Gastroesophageal sphincter (tissue), 4 donors: ENCODE measurements around the gene TP73. TPM values are rescaled to one million over a fixed set of nuclear protein-coding genes. Genes with fewer than 3 reads are reported as not detected.

Source experiments
- ATAC-seq: fragments of 150-250 bp; one replicate; pipeline ENCODE4 v1.9.1; 2016; ENCODE audit warnings: mild to moderate bottlenecking, moderate library complexity
- H3K27ac ChIP-seq, 4 donors: fragments of 200-600 bp; sonication (generic) in 3 of 4; 1 replicate in 3 of 4; 2 replicates in 1 of 4; pipeline ENCODE4 v1.5.1; 2016 to 2019
- H3K27me3 ChIP-seq: fragments of 200-600 bp; sonication (generic); one replicate; pipeline ENCODE4 v1.5.1; 2019
- H3K36me3 ChIP-seq, 2 donors: fragments of 200-600 bp; sonication (generic); one replicate each; pipeline ENCODE4 v1.5.1; 2019; ENCODE audit warnings: control low read depth in 1 of 2
- H3K4me1 ChIP-seq, 3 donors: fragments of 200-600 bp; sonication (generic); 1 replicate in 2 of 3; 2 replicates in 1 of 3; pipeline ENCODE4 v1.5.1; 2016 to 2019; ENCODE audit warnings: control low read depth in 2 of 3
- H3K4me3 ChIP-seq, 2 donors: fragments of 200-600 bp; sonication (generic); one replicate each; pipeline ENCODE4 v1.5.1; 2019; ENCODE audit warnings: mild to moderate bottlenecking in 1 of 2, moderate library complexity in 1 of 2
- H3K9me3 ChIP-seq, 3 donors: fragments of 200-600 bp; sonication (generic); one replicate each; pipeline ENCODE4 v1.5.1; 2017 to 2019; ENCODE audit warnings: control low read depth in 2 of 3
- EP300 ChIP-seq: sonication (generic); formaldehyde crosslinking; IDR thresholded peaks from one replicate; pipeline ENCODE4 v1.6.1; 2017; ENCODE audit warnings: antibody characterized with exemption, mild to moderate bottlenecking
- POLR2A ChIP-seq, 2 donors: fragments of 450-650 bp; IDR thresholded peaks; one replicate each; pipeline ENCODE4 v1.6.1; 2017; ENCODE audit warnings: antibody characterized with exemption in 2 of 2, mild to moderate bottlenecking in 2 of 2, moderate library complexity in 1 of 2
- POLR2AphosphoS5 ChIP-seq: sonication (generic); formaldehyde crosslinking; IDR thresholded peaks from one replicate; pipeline ENCODE4 v1.6.1; 2017; ENCODE audit warnings: antibody characterized with exemption
- WGBS, 2 donors: methylation state at CpG; one replicate each; pipeline ENCODE4 v1.1.5; 2018; ENCODE audit warnings: low coverage in 1 of 2; 5-methylcytosine and 5-hydroxymethylcytosine counted together
- total RNA-seq, 4 donors: library from RNA; depleted of rRNA; stranded (reverse); fragments of >200 nt; gene quantifications; one replicate each; pipeline ENCODE4 v1.1.0, GENCODE V29; 2016
- TF ChIP-seq, protein P1 (sequence below), 4 experiments: fragments of 200-600 bp in 2 of 4; fragments of 450-650 bp in 2 of 4; sonication (generic) in 1 of 4; IDR thresholded peaks; one replicate each; pipeline ENCODE4 v1.5.1; 2017 to 2019; ENCODE audit warnings: antibody characterized with exemption in 4 of 4, mild to moderate bottlenecking in 2 of 4, moderate library complexity in 2 of 4

Gene TP73
- total RNA-seq, 4 donors from 2014 or later = 0.19 to 0.22 TPM; not detected in 2

GRCh38 chr1:3662080-3662671 lies 9.9 kb downstream of the TP73 start:
- H3K27me3 ChIP-seq = peaks cover 57% of the 10 kb centered on the region
- H3K27ac ChIP-seq = no peak overlapping the region
- no peaks in the 10 kb centered on the region for H3K4me1 ChIP-seq
- H3K9me3 ChIP-seq = no peaks in the 10 kb centered on the region
- TF ChIP-seq, protein P1, sequence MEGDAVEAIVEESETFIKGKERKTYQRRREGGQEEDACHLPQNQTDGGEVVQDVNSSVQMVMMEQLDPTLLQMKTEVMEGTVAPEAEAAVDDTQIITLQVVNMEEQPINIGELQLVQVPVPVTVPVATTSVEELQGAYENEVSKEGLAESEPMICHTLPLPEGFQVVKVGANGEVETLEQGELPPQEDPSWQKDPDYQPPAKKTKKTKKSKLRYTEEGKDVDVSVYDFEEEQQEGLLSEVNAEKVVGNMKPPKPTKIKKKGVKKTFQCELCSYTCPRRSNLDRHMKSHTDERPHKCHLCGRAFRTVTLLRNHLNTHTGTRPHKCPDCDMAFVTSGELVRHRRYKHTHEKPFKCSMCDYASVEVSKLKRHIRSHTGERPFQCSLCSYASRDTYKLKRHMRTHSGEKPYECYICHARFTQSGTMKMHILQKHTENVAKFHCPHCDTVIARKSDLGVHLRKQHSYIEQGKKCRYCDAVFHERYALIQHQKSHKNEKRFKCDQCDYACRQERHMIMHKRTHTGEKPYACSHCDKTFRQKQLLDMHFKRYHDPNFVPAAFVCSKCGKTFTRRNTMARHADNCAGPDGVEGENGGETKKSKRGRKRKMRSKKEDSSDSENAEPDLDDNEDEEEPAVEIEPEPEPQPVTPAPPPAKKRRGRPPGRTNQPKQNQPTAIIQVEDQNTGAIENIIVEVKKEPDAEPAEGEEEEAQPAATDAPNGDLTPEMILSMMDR (IDR thresholded peaks at IDR 0.05) = no peak
- TF ChIP-seq EP300 (no peak), POLR2AphosphoS5 (no peak), POLR2A (IDR thresholded peaks at IDR 0.05) (no peak)
- 86% methylated on average over 15 of the region's 16 CpGs; no CpG with 5 or more reads in 1 of the 2 donors for WGBS, 2 donors
- no peak for ATAC-seq
- H3K36me3 ChIP-seq = no peaks in the 10 kb centered on the region
- H3K4me3 ChIP-seq = no peak overlapping the region

DNA sequence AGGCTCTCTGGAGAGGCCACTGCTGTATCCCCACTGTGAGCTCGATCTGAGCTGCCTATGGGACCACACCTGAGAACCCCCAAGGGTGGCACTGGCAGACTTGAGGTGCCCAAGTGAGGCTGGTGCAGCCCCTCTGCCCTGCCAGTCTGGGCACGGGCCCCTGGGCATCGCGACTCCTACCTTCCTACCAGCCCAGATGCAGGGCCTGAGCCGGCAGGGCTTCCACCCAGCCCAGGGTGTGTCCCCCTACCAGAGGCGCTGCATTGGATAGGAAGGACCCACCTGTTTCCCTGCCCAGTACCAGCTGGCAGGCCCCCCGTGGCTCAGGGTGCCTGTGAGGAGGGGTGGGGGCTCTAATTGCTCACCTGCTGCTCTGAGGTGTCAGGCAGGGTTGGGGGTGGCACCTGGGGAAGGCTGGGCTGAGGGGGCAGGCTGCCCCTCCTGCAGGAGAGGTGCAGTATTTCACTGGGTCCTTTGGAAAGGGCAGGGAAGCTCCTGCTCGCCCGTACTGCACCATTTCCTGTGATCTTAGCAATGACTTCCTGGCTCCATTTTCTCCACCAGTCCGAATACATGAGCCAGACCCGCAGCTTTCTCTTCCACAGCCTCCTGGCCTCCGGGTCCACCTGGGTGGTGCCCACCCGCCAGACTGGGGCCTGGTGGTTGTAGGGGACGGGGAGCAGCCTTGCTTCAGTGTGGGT lies 11.8 kb downstream of the TP73 start:
- peaks cover 0 to 7% (median 0%) of the 10 kb centered on the region in 3 donors for H3K4me1 ChIP-seq
- no peak for ATAC-seq
- no peak overlapping the region for H3K27ac ChIP-seq
- H3K36me3 ChIP-seq = no peaks in the 10 kb centered on the region
- peaks cover 61% of the 10 kb centered on the region for H3K27me3 ChIP-seq
- 80% methylated on average over 3 of the region's 14 CpGs; no CpG with 5 or more reads in 1 of the 2 donors for WGBS, 2 donors
- no peaks in the 10 kb centered on the region for H3K9me3 ChIP-seq
- H3K4me3 ChIP-seq = no peak overlapping the region
- TF ChIP-seq, protein P1 (IDR thresholded peaks at IDR 0.05) = no peak
- TF ChIP-seq EP300 (no peak), POLR2AphosphoS5 (no peak), POLR2A (IDR thresholded peaks at IDR 0.05) (no peak)

- 70 to 92% methylated on average over 5 to 7 of the region's 14 CpGs for WGBS, 2 donors
- TF ChIP-seq EP300 (no peak), POLR2A (IDR thresholded peaks at IDR 0.05) (no peak), POLR2AphosphoS5 (no peak)
- TF ChIP-seq, protein P1 (IDR thresholded peaks at IDR 0.05) = no peak
- H3K27me3 ChIP-seq = peaks cover 68% of the 10 kb centered on the region
- no peaks in the 10 kb centered on the region for H3K9me3 ChIP-seq
- no peak overlapping the region for H3K27ac ChIP-seq
- H3K36me3 ChIP-seq = no peaks in the 10 kb centered on the region
- H3K4me3 ChIP-seq = no peak overlapping the region
- ATAC-seq = no peak
- H3K4me1 ChIP-seq = peaks cover 0 to 9% (median 0%) of the 10 kb centered on the region in 3 donors
Observed at GRCh38 chr1:3664700-3665375, 12.5 kb downstream of the TP73 start.

- Histone ChIP-seq H3K9me3 (no peaks in the 10 kb centered on the region), H3K27me3 (peaks cover 87% of the 10 kb centered on the region), H3K4me3 (no peak overlapping the region), H3K36me3 (no peaks in the 10 kb centered on the region), H3K27ac (no peak overlapping the region), H3K4me1 (peaks cover 0 to 9% (median 0%) of the 10 kb centered on the region in 3 donors)
- WGBS, 2 donors = 80% methylated on average over 1 of the region's 8 CpGs; no CpG with 5 or more reads in 1 of the 2 donors
- no peak for TF ChIP-seq POLR2AphosphoS5
- ATAC-seq = no peak
Observed at GRCh38 chr1:3668148-3668547, 15.8 kb downstream of the TP73 start.

- TF ChIP-seq, protein P1 (IDR thresholded peaks at IDR 0.05) = no peak
- TF ChIP-seq POLR2AphosphoS5 (no peak), POLR2A (IDR thresholded peaks at IDR 0.05) (no peak), EP300 (no peak)
Observed at GRCh38 chr1:3668585-3669300, 16.4 kb downstream of the TP73 start.

More at GRCh38 chr1:3668585-3669300, 16.4 kb downstream of the TP73 start:
- peaks cover 87% of the 10 kb centered on the region for H3K27me3 ChIP-seq
- 40 to 47% methylated on average over 5 to 9 of the region's 30 CpGs for WGBS, 2 donors
- no peaks in the 10 kb centered on the region for H3K36me3 ChIP-seq
- peak; percentile 42 for ATAC-seq
- H3K27ac ChIP-seq = no peak overlapping the region
- peaks cover 0 to 9% (median 0%) of the 10 kb centered on the region in 3 donors for H3K4me1 ChIP-seq
- H3K9me3 ChIP-seq = no peaks in the 10 kb centered on the region
- H3K4me3 ChIP-seq = no peak overlapping the region
